Erythroblast (primary cell): ENCODE data around the gene ASB1.

ENCODE experiments used
- GATA1 ChIP-seq: IDR thresholded peaks from 2 replicates; pipeline ENCODE4 v1.6.1; 2011; ENCODE audit warnings: low read depth, mild to moderate bottlenecking, control low read depth, low read length, moderate library complexity
- POLR2A ChIP-seq: IDR thresholded peaks from 2 replicates; pipeline ENCODE4 v1.6.1; 2011; ENCODE audit warnings: mild to moderate bottlenecking, low read length

DNA sequence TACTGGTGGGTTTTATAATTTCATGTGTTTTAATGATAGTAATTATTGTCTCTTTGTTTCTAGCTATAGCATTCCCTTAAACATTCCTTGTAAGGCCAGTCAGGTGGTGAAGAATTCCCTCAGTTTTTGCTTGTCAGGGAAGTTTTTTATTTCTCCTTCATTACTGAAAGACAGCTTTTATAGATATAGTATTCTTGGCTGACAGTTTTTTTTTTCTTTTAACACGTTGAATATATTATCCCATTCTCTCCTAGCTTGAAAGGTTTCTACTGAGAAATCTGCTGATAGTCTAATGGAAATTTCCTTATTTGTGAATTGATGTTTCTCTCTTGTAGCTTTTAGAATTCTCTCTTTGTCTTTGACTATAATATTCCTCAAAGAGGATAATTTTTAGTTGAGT, 46.8 kb downstream of the ASB1 start:
- TF ChIP-seq POLR2A: no peak
- TF ChIP-seq GATA1: no peak
